CD4-positive, alpha-beta memory T cell (primary cell): Measurements from ENCODE around the gene LZIC. TPM values are rescaled to one million over a fixed set of nuclear protein-coding genes. Genes with fewer than 3 reads are reported as not detected.

ENCODE experiments used
- CTCF ChIA-PET: fragments of 350-600 bp; sonication (Branson Sonifier 250); formaldehyde crosslinking; loops from one replicate; lab custom pipeline; 2021; ENCODE audit warnings: inconsistent platforms; ENCODE audit not compliant: partially characterized antibody; lab: Charles Lee
- POLR2A ChIA-PET: fragments of 350-600 bp; sonication (Branson Sonifier 250); formaldehyde crosslinking; loops from one replicate; lab custom pipeline; 2021; ENCODE audit not compliant: partially characterized antibody; lab: Charles Lee
- DNase-seq, 5 donors: peaks; one replicate each; pipeline versions ENCODE4 v3.0.0 to v3.0.0-alpha.2; 2020 to 2022; ENCODE audit warnings: mixed read lengths in 1 of 5
- H3K27ac ChIP-seq: one replicate; pipeline ENCODE4 v1.7.0; 2013; ENCODE audit warnings: low read depth, low read length
- H3K27me3 ChIP-seq: 2 replicates; pipeline ENCODE4 v1.7.0; 2013; ENCODE audit warnings: mild to moderate bottlenecking, low read length, moderate library complexity; ENCODE audit not compliant: insufficient read depth
- H3K36me3 ChIP-seq: 2 replicates; pipeline ENCODE4 v1.7.0; 2013; ENCODE audit warnings: mild to moderate bottlenecking, low read length, moderate library complexity; ENCODE audit not compliant: insufficient read depth
- H3K4me1 ChIP-seq: 2 replicates; pipeline ENCODE4 v1.7.0; 2013; ENCODE audit warnings: mild to moderate bottlenecking, low read length, moderate library complexity; ENCODE audit not compliant: insufficient read depth
- H3K4me3 ChIP-seq, 2 donors: one replicate each; pipeline ENCODE4 v1.7.0; 2013; ENCODE audit warnings: low read length in 2 of 2, mild to moderate bottlenecking in 1 of 2
- H3K9me3 ChIP-seq, 2 donors: one replicate each; pipeline ENCODE4 v1.7.0; 2013; ENCODE audit warnings: low read length in 2 of 2, control low read depth in 1 of 2; ENCODE audit not compliant: control insufficient read depth in 1 of 2
- H3K27ac Mint-ChIP-seq, 7 donors: one replicate each; pipeline ENCODE4 v1.8.0; 2020 to 2021; ENCODE audit warnings: mixed read lengths in 7 of 7, mild to moderate bottlenecking in 6 of 7, inconsistent platforms in 3 of 7, moderate library complexity in 3 of 7
- H3K27me3 Mint-ChIP-seq, 2 donors: one replicate each; pipeline ENCODE4 v1.8.0; 2020 to 2021; ENCODE audit warnings: mixed read lengths in 2 of 2
- H3K36me3 Mint-ChIP-seq, 2 donors: one replicate each; pipeline ENCODE4 v1.8.0; 2020 to 2021; ENCODE audit warnings: mixed read lengths in 2 of 2, inconsistent platforms in 1 of 2, mild to moderate bottlenecking in 1 of 2
- H3K4me1 Mint-ChIP-seq, 4 donors: one replicate each; pipeline ENCODE4 v1.8.0; 2020 to 2021; ENCODE audit warnings: mixed read lengths in 4 of 4, mild to moderate bottlenecking in 1 of 4
- H3K4me3 Mint-ChIP-seq, 8 donors: one replicate each; pipeline ENCODE4 v1.8.0; 2020 to 2021; ENCODE audit warnings: mixed read lengths in 8 of 8, mild to moderate bottlenecking in 7 of 8, moderate library complexity in 6 of 8, inconsistent platforms in 3 of 8
- H3K9me3 Mint-ChIP-seq, 8 donors: one replicate each; pipeline ENCODE4 v1.8.0; 2020 to 2021; ENCODE audit warnings: mixed read lengths in 8 of 8, mild to moderate bottlenecking in 5 of 8, inconsistent platforms in 3 of 8, moderate library complexity in 1 of 8
- intact Hi-C: fragments of 100-400 bp; cut with micrococcal nuclease; formaldehyde crosslinking; loops from one replicate; pipeline ENCODE4 v1.15.1; 2023
- polyA plus RNA-seq, 2 donors: library from polyadenylated mRNA; unstranded; fragments of 300-500 nt; fragmentation: Illumina TruSeq; gene quantifications; one replicate each; pipeline ENCODE4 v1.2.3, GENCODE V29; 2021
- total RNA-seq, 2 experiments: library from RNA; stranded (reverse); gene quantifications; one replicate each; pipeline ENCODE4 v1.2.3, GENCODE V29; 2021

Gene LZIC
- total and polyA plus RNA-seq, 4 experiments from 2014 or later = 25.7 to 39.3 (median 34.4) TPM

- H3K27me3 ChIP-seq = no peaks in the 10 kb centered on the region
- ChIA-PET POLR2A (no interaction called here), CTCF (interaction anchor here (1.5 to 1.9 kb wide), 2 partner anchors 29 to 127 kb away, joined by 3 to 5 read pairs; no protein-coding TSS in a partner anchor)
- Mint-ChIP-seq H3K4me3 (peak overlapping the region in 1 of 8 donors; percentile 48), H3K36me3 (peaks cover 0 to 6% of the 10 kb centered on the region in 2 donors), H3K27me3 (no peaks in the 10 kb centered on the region), H3K27ac (peak overlapping the region in 2 of 7 donors; percentile 14 to 42), H3K4me1 (peaks cover 28 to 31% (median 29%) of the 10 kb centered on the region in 4 donors), H3K9me3 (peaks cover 0 to 2% (median 0%) of the 10 kb centered on the region in 8 donors)
- peaks cover 15% of the 10 kb centered on the region for H3K4me1 ChIP-seq
- intact Hi-C loops = no loop called here
- H3K9me3 ChIP-seq = no peaks in the 10 kb centered on the region
- no peak for DNase-seq
- H3K27ac ChIP-seq = no peak overlapping the region
- no peaks in the 10 kb centered on the region for H3K36me3 ChIP-seq
- no peak overlapping the region for H3K4me3 ChIP-seq
Observed at GRCh38 chr1:9906466-9906865, 36.7 kb downstream of the LZIC start.

GRCh38 chr1:9905010-9905409 is 38.2 kb downstream of the LZIC start:
- H3K27me3 Mint-ChIP-seq = no peaks in the 10 kb centered on the region
- peak overlapping the region in 4 of 7 donors; percentile 5 to 62 (median 22) for H3K27ac Mint-ChIP-seq
- Histone ChIP-seq H3K4me1 (peaks cover 10% of the 10 kb centered on the region), H3K9me3 (no peaks in the 10 kb centered on the region), H3K4me3 (no peak overlapping the region), H3K27ac (no peak overlapping the region), H3K27me3 (no peaks in the 10 kb centered on the region), H3K36me3 (no peaks in the 10 kb centered on the region)
- peaks cover 0 to 2% of the 10 kb centered on the region in 2 donors for H3K36me3 Mint-ChIP-seq
- intact Hi-C loops = no loop called here
- DNase-seq = no peak
- ChIA-PET POLR2A (no interaction called here), CTCF (interaction anchor here (1.1 to 1.9 kb wide), 2 partner anchors 28 to 46 kb away, joined by 3 to 5 read pairs; no protein-coding TSS in a partner anchor)
- peaks cover 19 to 29% (median 24%) of the 10 kb centered on the region in 4 donors for H3K4me1 Mint-ChIP-seq
- H3K4me3 Mint-ChIP-seq = no peak overlapping the region
- H3K9me3 Mint-ChIP-seq = peaks cover 0 to 2% (median 0%) of the 10 kb centered on the region in 8 donors

GRCh38 chr1:9904596-9904995 is 38.6 kb downstream of the LZIC start:
- Histone ChIP-seq H3K36me3 (no peaks in the 10 kb centered on the region), H3K4me1 (peaks cover 10% of the 10 kb centered on the region), H3K4me3 (no peak overlapping the region), H3K27me3 (no peaks in the 10 kb centered on the region), H3K9me3 (no peaks in the 10 kb centered on the region), H3K27ac (no peak overlapping the region)
- peak overlapping the region in 2 of 7 donors; percentile 5 to 67 for H3K27ac Mint-ChIP-seq
- peaks cover 0 to 2% of the 10 kb centered on the region in 2 donors for H3K36me3 Mint-ChIP-seq
- DNase-seq = no peak
- intact Hi-C loops = no loop called here
- ChIA-PET POLR2A (interaction anchor here (1.2 kb wide), 1 partner anchor 39 kb away, joined by 4 read pairs; the partner anchor contains the start of genes LZIC and NMNAT1), CTCF (interaction anchor here (1.1 to 1.9 kb wide), 2 partner anchors 27 to 46 kb away, joined by 3 to 5 read pairs; no protein-coding TSS in a partner anchor)
- H3K4me1 Mint-ChIP-seq = peaks cover 18 to 29% (median 24%) of the 10 kb centered on the region in 4 donors
- H3K9me3 Mint-ChIP-seq = peaks cover 0 to 2% (median 0%) of the 10 kb centered on the region in 8 donors
- H3K27me3 Mint-ChIP-seq = no peaks in the 10 kb centered on the region
- peak overlapping the region in 2 of 8 donors; percentile 54 to 61 for H3K4me3 Mint-ChIP-seq

GRCh38 chr1:9903801-9904527 is 39.2 kb downstream of the LZIC start:
- peaks cover 4% of the 10 kb centered on the region for H3K4me1 ChIP-seq
- no peaks in the 10 kb centered on the region for H3K36me3 ChIP-seq
- CTCF ChIA-PET = interaction anchor here (1.0 kb wide), 1 partner anchor 103 kb away, joined by 3 read pairs; no protein-coding TSS in a partner anchor
- H3K27ac Mint-ChIP-seq = peak overlapping the region in 3 of 7 donors; percentile 50 to 76 (median 67)
- no peak overlapping the region for H3K27ac ChIP-seq
- H3K4me3 ChIP-seq = no peak overlapping the region
- intact Hi-C loops = no loop called here
- H3K27me3 ChIP-seq = no peaks in the 10 kb centered on the region
- POLR2A ChIA-PET = interaction anchor here (1.2 kb wide), 1 partner anchor 40 kb away, joined by 4 read pairs; the partner anchor contains the start of genes LZIC and NMNAT1
- no peaks in the 10 kb centered on the region for H3K36me3 Mint-ChIP-seq
- no peaks in the 10 kb centered on the region for H3K27me3 Mint-ChIP-seq
- DNase-seq = no peak
- H3K4me1 Mint-ChIP-seq = peaks cover 12 to 23% (median 18%) of the 10 kb centered on the region in 4 donors
- H3K9me3 ChIP-seq = no peaks in the 10 kb centered on the region
- peak overlapping the region in 2 of 8 donors; percentile 8 to 61 for H3K4me3 Mint-ChIP-seq
- peaks cover 0 to 2% (median 0%) of the 10 kb centered on the region in 8 donors for H3K9me3 Mint-ChIP-seq

GRCh38 chr1:9902060-9902452 is 41.1 kb downstream of the LZIC start:
- no peak for DNase-seq
- Mint-ChIP-seq H3K4me3 (no peak overlapping the region), H3K9me3 (no peaks in the 10 kb centered on the region), H3K27ac (no peak overlapping the region), H3K4me1 (peaks cover 0 to 14% (median 8%) of the 10 kb centered on the region in 4 donors), H3K36me3 (no peaks in the 10 kb centered on the region), H3K27me3 (no peaks in the 10 kb centered on the region)
- Histone ChIP-seq H3K4me1 (no peaks in the 10 kb centered on the region), H3K27me3 (no peaks in the 10 kb centered on the region), H3K4me3 (no peak overlapping the region), H3K27ac (no peak overlapping the region), H3K9me3 (no peaks in the 10 kb centered on the region), H3K36me3 (no peaks in the 10 kb centered on the region)
- ChIA-PET POLR2A (no interaction called here), CTCF (no interaction called here)
- intact Hi-C loops = no loop called here

- intact Hi-C loops = no loop called here
- Mint-ChIP-seq H3K9me3 (no peaks in the 10 kb centered on the region), H3K27ac (peak overlapping the region in 2 of 7 donors; percentile 1 to 52), H3K4me1 (peaks cover 0 to 14% (median 7%) of the 10 kb centered on the region in 4 donors), H3K36me3 (no peaks in the 10 kb centered on the region), H3K4me3 (no peak overlapping the region), H3K27me3 (no peaks in the 10 kb centered on the region)
- H3K4me1 ChIP-seq = no peaks in the 10 kb centered on the region
- ChIA-PET CTCF (interaction anchor here (1.0 kb wide), 1 partner anchor 49 kb away, joined by 4 read pairs; no protein-coding TSS in a partner anchor), POLR2A (no interaction called here)
- no peak overlapping the region for H3K4me3 ChIP-seq
- H3K9me3 ChIP-seq = no peaks in the 10 kb centered on the region
- no peak overlapping the region for H3K27ac ChIP-seq
- no peaks in the 10 kb centered on the region for H3K27me3 ChIP-seq
- H3K36me3 ChIP-seq = no peaks in the 10 kb centered on the region
- DNase-seq = no peak
Observed at GRCh38 chr1:9901148-9902059, 41.8 kb downstream of the LZIC start.
